IMR-90 (cell line): ENCODE results near the gene COMMD8.

Source experiments
- BHLHE40 ChIP-seq: fragments of 150-350 bp; IDR thresholded peaks from 2 replicates; pipeline ENCODE4 v1.6.1; 2016; ENCODE audit warnings: mild to moderate bottlenecking, low read depth, low read length
- CEBPB ChIP-seq: IDR thresholded peaks from 2 replicates; pipeline ENCODE4 v1.6.1; 2012; ENCODE audit warnings: low read depth, low read length, improper control_type of control experiment
- CHD1 ChIP-seq: IDR thresholded peaks from 2 replicates; pipeline ENCODE4 v1.6.1; 2012; ENCODE audit warnings: low read depth, low read length, improper control_type of control experiment
- FOS ChIP-seq: fragments of 150-350 bp; IDR thresholded peaks from 2 replicates; pipeline ENCODE4 v1.6.1; 2016; ENCODE audit warnings: low read depth, low read length
- MXI1 ChIP-seq: IDR thresholded peaks from 2 replicates; pipeline ENCODE4 v1.6.1; 2012; ENCODE audit warnings: low read depth, mild to moderate bottlenecking, low read length, moderate library complexity, borderline replicate concordance
- NFE2L2 ChIP-seq: fragments of 150-350 bp; IDR thresholded peaks from 2 replicates; pipeline ENCODE4 v1.6.1; 2016; ENCODE audit warnings: low read depth, mild to moderate bottlenecking, low read length
- POLR2A ChIP-seq: IDR thresholded peaks from 2 replicates; pipeline ENCODE4 v1.6.1; 2012; ENCODE audit warnings: mild to moderate bottlenecking, low read depth, low read length
- RAD21 ChIP-seq: IDR thresholded peaks from 2 replicates; pipeline ENCODE4 v1.6.1; 2012; ENCODE audit warnings: low read length, improper control_type of control experiment
- RCOR1 ChIP-seq: IDR thresholded peaks from 2 replicates; pipeline ENCODE4 v1.6.1; 2012; ENCODE audit warnings: mild to moderate bottlenecking, low read length, improper control_type of control experiment; ENCODE audit not compliant: insufficient replicate concordance
- SMC3 ChIP-seq: fragments of 150-350 bp; IDR thresholded peaks from 2 replicates; pipeline ENCODE4 v1.6.1; 2016; ENCODE audit warnings: low read depth, mild to moderate bottlenecking, antibody characterized with exemption, low read length, moderate library complexity
- TF ChIP-seq, protein P1 (sequence below): conservative IDR thresholded peaks from 2 replicates; pipeline ENCODE4 v1.5.1; 2012; ENCODE audit warnings: mild to moderate bottlenecking, low read depth, low read length, improper control_type of control experiment
- TF ChIP-seq, protein P2 (sequence below): fragments of 150-350 bp; IDR thresholded peaks from 2 replicates; pipeline ENCODE4 v1.6.1; 2017; ENCODE audit warnings: mild to moderate bottlenecking, antibody characterized with exemption, low read length, low read depth

DNA sequence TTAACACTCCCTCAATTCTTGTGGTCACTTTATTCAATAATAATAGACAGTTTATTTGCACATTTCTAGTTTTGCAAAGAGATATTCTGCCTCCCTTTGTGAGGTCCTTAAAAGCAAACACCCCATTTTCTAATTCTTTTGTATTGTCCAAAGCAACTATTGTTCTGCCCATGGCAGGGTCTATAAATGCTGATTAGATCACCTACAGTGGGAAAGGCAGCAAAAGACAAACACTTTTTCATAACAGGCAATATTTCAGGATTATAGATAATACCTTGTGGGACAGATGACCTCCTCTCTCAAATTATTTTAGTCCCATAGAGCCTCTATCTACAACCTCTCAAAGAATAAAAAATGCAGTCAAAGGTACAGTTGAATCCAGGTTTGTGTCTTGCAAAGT, 28.6 kb downstream of the COMMD8 start:
- TF ChIP-seq POLR2A (no peak), CEBPB (no peak), RAD21 (no peak), RCOR1 (no peak), MXI1 (no peak), SMC3 (no peak), NFE2L2 (no peak), CHD1 (no peak), FOS (no peak), BHLHE40 (no peak)
- TF ChIP-seq, protein P1, sequence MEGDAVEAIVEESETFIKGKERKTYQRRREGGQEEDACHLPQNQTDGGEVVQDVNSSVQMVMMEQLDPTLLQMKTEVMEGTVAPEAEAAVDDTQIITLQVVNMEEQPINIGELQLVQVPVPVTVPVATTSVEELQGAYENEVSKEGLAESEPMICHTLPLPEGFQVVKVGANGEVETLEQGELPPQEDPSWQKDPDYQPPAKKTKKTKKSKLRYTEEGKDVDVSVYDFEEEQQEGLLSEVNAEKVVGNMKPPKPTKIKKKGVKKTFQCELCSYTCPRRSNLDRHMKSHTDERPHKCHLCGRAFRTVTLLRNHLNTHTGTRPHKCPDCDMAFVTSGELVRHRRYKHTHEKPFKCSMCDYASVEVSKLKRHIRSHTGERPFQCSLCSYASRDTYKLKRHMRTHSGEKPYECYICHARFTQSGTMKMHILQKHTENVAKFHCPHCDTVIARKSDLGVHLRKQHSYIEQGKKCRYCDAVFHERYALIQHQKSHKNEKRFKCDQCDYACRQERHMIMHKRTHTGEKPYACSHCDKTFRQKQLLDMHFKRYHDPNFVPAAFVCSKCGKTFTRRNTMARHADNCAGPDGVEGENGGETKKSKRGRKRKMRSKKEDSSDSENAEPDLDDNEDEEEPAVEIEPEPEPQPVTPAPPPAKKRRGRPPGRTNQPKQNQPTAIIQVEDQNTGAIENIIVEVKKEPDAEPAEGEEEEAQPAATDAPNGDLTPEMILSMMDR, result no peak
- TF ChIP-seq, protein P2, sequence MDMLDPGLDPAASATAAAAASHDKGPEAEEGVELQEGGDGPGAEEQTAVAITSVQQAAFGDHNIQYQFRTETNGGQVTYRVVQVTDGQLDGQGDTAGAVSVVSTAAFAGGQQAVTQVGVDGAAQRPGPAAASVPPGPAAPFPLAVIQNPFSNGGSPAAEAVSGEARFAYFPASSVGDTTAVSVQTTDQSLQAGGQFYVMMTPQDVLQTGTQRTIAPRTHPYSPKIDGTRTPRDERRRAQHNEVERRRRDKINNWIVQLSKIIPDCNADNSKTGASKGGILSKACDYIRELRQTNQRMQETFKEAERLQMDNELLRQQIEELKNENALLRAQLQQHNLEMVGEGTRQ, result no peak
